Measurements from ENCODE around the gene LTBP1. TPM values are rescaled to one million over a fixed set of nuclear protein-coding genes. Genes with fewer than 3 reads are reported as not detected.

The LTBP1 gene
- total RNA-seq, 4 donors from 2014 or later: 3.8 to 20.8 (median 11.3) TPM

- intact Hi-C loops (cut with DNase I; ENCODE audit: low total_unique reads): no loop called here
- no peak overlapping the region for H3K4me3 ChIP-seq (ENCODE audit: low read depth, poor library complexity, severe bottlenecking)
- DNase-seq (ENCODE audit: low spot score in 2 of 2): no peak
- TF ChIP-seq POLR2A (IDR thresholded peaks at IDR 0.05): no peak
- TF ChIP-seq CTCF (IDR thresholded peaks at IDR 0.05): no peak
- WGBS, 2 donors: 64 to 79% methylated on average over 2 of the region's 2 CpGs
Measured at GRCh38 chr2:32931519-32931918, 15.2 kb upstream of the LTBP1 start.

- DNase-seq (ENCODE audit: low spot score in 2 of 2): no peak
- intact Hi-C loops (cut with DNase I; ENCODE audit: low total_unique reads): no loop called here
- no peak overlapping the region for H3K4me3 ChIP-seq (ENCODE audit: low read depth, poor library complexity, severe bottlenecking)
- no peak for TF ChIP-seq CTCF (IDR thresholded peaks at IDR 0.05)
- 44 to 54% methylated on average over 12 of the region's 12 CpGs for WGBS, 2 donors
Measured at GRCh38 chr2:32931945-32932709, 14.6 kb upstream of the LTBP1 start.

GRCh38 chr2:32932825-32933755 is 13.7 kb upstream of the LTBP1 start:
- WGBS, 2 donors: 87 to 89% methylated on average over 11 of the region's 11 CpGs
- DNase-seq (ENCODE audit: low spot score in 2 of 2): no peak
- intact Hi-C loops (cut with DNase I; ENCODE audit: low total_unique reads): no loop called here
- TF ChIP-seq CTCF (IDR thresholded peaks at IDR 0.05): no peak
- TF ChIP-seq POLR2A (IDR thresholded peaks at IDR 0.05): no peak
- H3K4me3 ChIP-seq (ENCODE audit: low read depth, poor library complexity, severe bottlenecking): no peak overlapping the region

- no peak for DNase-seq (ENCODE audit: low spot score in 2 of 2)
- 91 to 93% methylated on average over 5 of the region's 5 CpGs for WGBS, 2 donors
Measured at GRCh38 chr2:32933756-32934095, 13.0 kb upstream of the LTBP1 start.

More at GRCh38 chr2:32933756-32934095, 13.0 kb upstream of the LTBP1 start:
- TF ChIP-seq CTCF (IDR thresholded peaks at IDR 0.05) (no peak), POLR2A (IDR thresholded peaks at IDR 0.05) (no peak)
- intact Hi-C loops (cut with DNase I; ENCODE audit: low total_unique reads): no loop called here
- no peak overlapping the region for H3K4me3 ChIP-seq (ENCODE audit: low read depth, poor library complexity, severe bottlenecking)

Data from lower leg skin (tissue), 4 donors.